H9 (cell line): ENCODE data around the gene MTG2. TPM values are rescaled to one million over a fixed set of nuclear protein-coding genes. Genes with fewer than 3 reads are reported as not detected.

ENCODE experiments used
- DNase-seq: peaks from one replicate; pipeline ENCODE4 v3.0.0-alpha.2; 2017
- H2AFZ ChIP-seq: one replicate; pipeline ENCODE4 v1.6.1; 2013; ENCODE audit warnings: mild to moderate bottlenecking, low read length, control low read depth, moderate library complexity
- H2AK5ac ChIP-seq: 2 replicates; pipeline ENCODE4 v1.6.1; 2013; ENCODE audit warnings: low read length, control low read depth, mixed read lengths; ENCODE audit not compliant: insufficient read length
- H2BK120ac ChIP-seq: one replicate; pipeline ENCODE4 v1.6.1; 2013; ENCODE audit warnings: low read depth, mild to moderate bottlenecking, low read length, control low read depth, inconsistent platforms; ENCODE audit not compliant: poor library complexity, severe bottlenecking
- H2BK12ac ChIP-seq: 2 replicates; pipeline ENCODE4 v1.6.1; 2013; ENCODE audit warnings: low read length, control low read depth, mixed read lengths, low read depth; ENCODE audit not compliant: insufficient read length
- H2BK15ac ChIP-seq: 2 replicates; pipeline ENCODE4 v1.6.1; 2013; ENCODE audit warnings: low read depth, low read length, control low read depth
- H2BK20ac ChIP-seq: one replicate; pipeline ENCODE4 v1.6.1; 2013; ENCODE audit warnings: low read depth, mild to moderate bottlenecking, low read length, control low read depth, inconsistent platforms; ENCODE audit not compliant: poor library complexity, severe bottlenecking
- H2BK5ac ChIP-seq: 2 replicates; pipeline ENCODE4 v1.6.1; 2013; ENCODE audit warnings: low read length, control low read depth, mixed read lengths; ENCODE audit not compliant: insufficient read length
- H3K14ac ChIP-seq: 2 replicates; pipeline ENCODE4 v1.6.1; 2013; ENCODE audit warnings: low read length, control low read depth; ENCODE audit not compliant: insufficient read depth
- H3K18ac ChIP-seq: 2 replicates; pipeline ENCODE4 v1.6.1; 2013; ENCODE audit warnings: low read depth, mild to moderate bottlenecking, mixed read lengths, low read length, control low read depth; ENCODE audit not compliant: insufficient read length
- H3K23ac ChIP-seq: 2 replicates; pipeline ENCODE4 v1.6.1; 2013; ENCODE audit warnings: low read length, control low read depth, mixed read lengths, low read depth; ENCODE audit not compliant: insufficient read length
- H3K23me2 ChIP-seq: 2 replicates; pipeline ENCODE4 v1.6.1; 2013; ENCODE audit warnings: low read depth, mild to moderate bottlenecking, mixed read lengths, low read length, control low read depth; ENCODE audit not compliant: insufficient read length, poor library complexity, severe bottlenecking
- H3K27ac ChIP-seq: 2 replicates; pipeline ENCODE4 v1.5.1; 2013; ENCODE audit warnings: low read length, control low read depth, mixed read lengths, low read depth; ENCODE audit not compliant: insufficient read length
- H3K27me3 ChIP-seq: 2 replicates; pipeline ENCODE4 v1.6.1; 2013; ENCODE audit warnings: low read length, control low read depth, inconsistent platforms; ENCODE audit not compliant: insufficient read depth
- H3K4ac ChIP-seq: 2 replicates; pipeline ENCODE4 v1.6.1; 2013; ENCODE audit warnings: low read depth, mild to moderate bottlenecking, control low read depth, inconsistent platforms, low read length, moderate library complexity
- H3K4me1 ChIP-seq: 2 replicates; pipeline ENCODE4 v1.6.1; 2013; ENCODE audit warnings: low read length, control low read depth, inconsistent platforms; ENCODE audit not compliant: insufficient read depth
- H3K4me2 ChIP-seq: 2 replicates; pipeline ENCODE4 v1.6.1; 2013; ENCODE audit warnings: low read length, control low read depth, mixed read lengths; ENCODE audit not compliant: insufficient read length, insufficient read depth
- H3K56ac ChIP-seq: 2 replicates; pipeline ENCODE4 v1.6.1; 2013; ENCODE audit warnings: low read depth, mild to moderate bottlenecking, mixed read lengths, low read length, control low read depth; ENCODE audit not compliant: insufficient read length
- H3K79me1 ChIP-seq: 2 replicates; pipeline ENCODE4 v1.6.1; 2013; ENCODE audit warnings: low read depth, mild to moderate bottlenecking, moderate library complexity, low read length, control low read depth, inconsistent platforms; ENCODE audit not compliant: insufficient read depth, poor library complexity, severe bottlenecking
- H3K79me2 ChIP-seq: 2 replicates; pipeline ENCODE4 v1.6.1; 2013; ENCODE audit warnings: low read length, control low read depth, inconsistent platforms; ENCODE audit not compliant: insufficient read depth
- H3K9ac ChIP-seq: 2 replicates; pipeline ENCODE4 v1.6.1; 2013; ENCODE audit warnings: low read length, control low read depth, mixed read lengths; ENCODE audit not compliant: insufficient read length; ENCODE audit errors: extremely low read depth
- H3K9me3 ChIP-seq: one replicate; pipeline ENCODE4 v1.6.1; 2013; ENCODE audit warnings: low read depth, low read length, inconsistent platforms; ENCODE audit not compliant: control insufficient read depth
- H3T11ph ChIP-seq: one replicate; pipeline ENCODE4 v1.6.1; 2013; ENCODE audit warnings: mild to moderate bottlenecking, low read length, control low read depth, inconsistent platforms
- H4K20me1 ChIP-seq: one replicate; pipeline ENCODE4 v1.6.1; 2013; ENCODE audit not compliant: control insufficient read depth, insufficient read length, insufficient read depth
- H4K5ac ChIP-seq: 2 replicates; pipeline ENCODE4 v1.6.1; 2013; ENCODE audit warnings: low read depth, mild to moderate bottlenecking, mixed read lengths, low read length, control low read depth; ENCODE audit not compliant: insufficient read length
- H4K8ac ChIP-seq: replicated peaks from 2 replicates; pipeline ENCODE4 v1.6.1; 2013; ENCODE audit warnings: low read length, control low read depth, mixed read lengths, low read depth; ENCODE audit not compliant: insufficient read length
- H4K91ac ChIP-seq: 2 replicates; pipeline ENCODE4 v1.6.1; 2013; ENCODE audit warnings: low read depth, mild to moderate bottlenecking, moderate library complexity, mixed read lengths, low read length, control low read depth; ENCODE audit not compliant: insufficient read length
- H3K27ac Mint-ChIP-seq, 3 experiments: 2 replicates in 2 of 3; 3 replicates in 1 of 3; pipeline ENCODE4 v1.8.0; 2020 to 2021; ENCODE audit warnings: mixed read lengths in 3 of 3, mild to moderate bottlenecking in 1 of 3, moderate library complexity in 1 of 3
- H3K27me3 Mint-ChIP-seq: 2 replicates; pipeline ENCODE4 v1.8.0; 2021; ENCODE audit warnings: low read depth, mild to moderate bottlenecking, moderate library complexity, mixed read lengths
- H3K36me3 Mint-ChIP-seq, 3 experiments: 2 replicates in 2 of 3; 3 replicates in 1 of 3; pipeline ENCODE4 v1.8.0; 2020 to 2021; ENCODE audit warnings: low read depth in 3 of 3, mixed read lengths in 3 of 3; ENCODE audit not compliant: insufficient read depth in 1 of 3
- H3K4me1 Mint-ChIP-seq, 2 experiments: 2 replicates each; pipeline ENCODE4 v1.8.0; 2020; ENCODE audit warnings: mixed read lengths in 2 of 2
- H3K4me3 Mint-ChIP-seq, 2 experiments: 2 replicates in 1 of 2; 3 replicates in 1 of 2; pipeline ENCODE4 v1.8.0; 2020 to 2021; ENCODE audit warnings: mild to moderate bottlenecking in 2 of 2, mixed read lengths in 2 of 2, moderate library complexity in 1 of 2
- H3K9me3 Mint-ChIP-seq, 2 experiments: 2 replicates in 1 of 2; 3 replicates in 1 of 2; pipeline ENCODE4 v1.8.0; 2020; ENCODE audit warnings: mild to moderate bottlenecking in 2 of 2, mixed read lengths in 2 of 2, moderate library complexity in 1 of 2
- WGBS: extraction: QIAGEN DNeasy Blood & Tissue Kit; methylation state at CpG from one replicate; pipeline ENCODE4 v1.1.7; 2013; ENCODE audit warnings: missing lambda C conversion rate, low lambda C conversion rate, mixed read lengths; ENCODE audit not compliant: insufficient read length; ENCODE audit errors: extremely low coverage; 5-methylcytosine and 5-hydroxymethylcytosine counted together
- total RNA-seq: library from RNA; stranded (reverse); gene quantifications from 2 replicates; pipeline ENCODE4 v1.2.1, GENCODE V29; 2021
- TF ChIP-seq, protein P1 (sequence below): fragments of 200-600 bp; sonication (generic); conservative IDR thresholded peaks from 3 replicates; pipeline ENCODE4 v1.8.0; 2021; ENCODE audit warnings: antibody characterized with exemption, mild to moderate bottlenecking

Gene MTG2
- total RNA-seq, 1 experiment from 2014 or later = 25.1 TPM

DNA sequence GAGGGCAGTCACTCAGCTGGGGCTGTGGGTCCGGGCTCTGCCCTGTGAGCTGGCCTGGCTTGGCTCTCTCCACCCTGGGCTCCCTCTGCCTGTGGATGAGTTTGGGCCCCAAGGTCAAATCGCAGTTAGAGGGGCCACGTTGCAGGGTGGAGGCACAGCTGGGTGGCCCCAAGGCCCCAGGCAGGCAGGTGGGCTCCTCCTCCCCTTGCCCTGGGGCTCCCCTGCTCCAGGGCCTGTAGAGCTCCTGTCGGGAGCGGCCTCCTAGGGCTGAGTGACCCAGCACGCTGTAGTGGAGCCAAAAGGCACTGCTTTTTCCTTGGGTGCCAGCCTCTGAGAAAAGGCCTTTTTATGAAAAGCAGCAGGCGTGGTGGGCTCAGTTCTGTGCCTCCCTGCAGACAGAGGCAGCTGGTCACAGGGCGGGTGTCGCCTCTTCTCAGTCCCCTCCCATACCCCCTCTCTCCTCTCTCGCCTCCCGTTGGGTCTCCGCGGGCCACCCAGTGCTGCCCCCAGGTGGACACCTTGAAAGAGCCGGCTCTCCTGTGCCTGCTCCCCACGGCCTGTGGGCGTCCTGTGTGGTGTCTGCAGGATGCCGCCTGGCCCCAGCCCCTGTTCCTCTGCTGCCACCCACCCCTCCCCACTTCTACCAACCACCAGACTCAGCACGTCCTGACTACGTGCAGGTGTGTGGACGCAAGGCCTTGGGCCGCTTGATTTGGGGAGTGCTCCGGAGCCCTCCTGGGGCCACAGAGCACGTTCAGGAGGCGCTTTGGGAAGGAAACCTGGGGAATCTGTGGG is 26.0 kb upstream of the MTG2 start:
- Histone ChIP-seq H3K27me3 (no peaks in the 10 kb centered on the region), H3K27ac (no peak overlapping the region), H4K8ac (no peak overlapping the region), H3T11ph (no peak overlapping the region), H3K79me1 (peaks cover 4% of the 10 kb centered on the region), H2AFZ (no peak overlapping the region), H3K14ac (peak overlapping the region; percentile 61; the same call in 1 of the 2 replicates), H2BK15ac (no peak overlapping the region), H3K9me3 (no peaks in the 10 kb centered on the region), H2BK120ac (no peak overlapping the region), H3K4ac (no peak overlapping the region), H3K18ac (no peak overlapping the region), H2BK12ac (no peak overlapping the region), H3K56ac (no peak overlapping the region), H3K4me2 (no peak overlapping the region), H2BK20ac (no peak overlapping the region), H4K5ac (no peak overlapping the region), H2BK5ac (no peak overlapping the region), H3K9ac (no peak overlapping the region), H4K91ac (no peak overlapping the region), H3K23me2 (no peaks in the 10 kb centered on the region), H4K20me1 (no peaks in the 10 kb centered on the region), H3K23ac (no peak overlapping the region), H3K79me2 (peaks cover 17% of the 10 kb centered on the region; the same call in 1 of the 2 replicates), H3K4me1 (no peaks in the 10 kb centered on the region), H2AK5ac (no peak overlapping the region)
- no peak overlapping the region for H3K27ac Mint-ChIP-seq
- DNase-seq = peak; percentile 85
- no peaks in the 10 kb centered on the region for H3K27me3 Mint-ChIP-seq
- WGBS = no CpG with 5 or more reads among the region's 24 CpGs
- H3K4me3 Mint-ChIP-seq = no peak overlapping the region
- peaks cover 6% of the 10 kb centered on the region in 2 experiments; a peak in 2 of 5 replicates for H3K9me3 Mint-ChIP-seq
- H3K4me1 Mint-ChIP-seq = peaks cover 25 to 29% of the 10 kb centered on the region in 2 experiments
- H3K36me3 Mint-ChIP-seq = peaks cover 37 to 55% (median 55%) of the 10 kb centered on the region in 3 experiments
- TF ChIP-seq, protein P1, sequence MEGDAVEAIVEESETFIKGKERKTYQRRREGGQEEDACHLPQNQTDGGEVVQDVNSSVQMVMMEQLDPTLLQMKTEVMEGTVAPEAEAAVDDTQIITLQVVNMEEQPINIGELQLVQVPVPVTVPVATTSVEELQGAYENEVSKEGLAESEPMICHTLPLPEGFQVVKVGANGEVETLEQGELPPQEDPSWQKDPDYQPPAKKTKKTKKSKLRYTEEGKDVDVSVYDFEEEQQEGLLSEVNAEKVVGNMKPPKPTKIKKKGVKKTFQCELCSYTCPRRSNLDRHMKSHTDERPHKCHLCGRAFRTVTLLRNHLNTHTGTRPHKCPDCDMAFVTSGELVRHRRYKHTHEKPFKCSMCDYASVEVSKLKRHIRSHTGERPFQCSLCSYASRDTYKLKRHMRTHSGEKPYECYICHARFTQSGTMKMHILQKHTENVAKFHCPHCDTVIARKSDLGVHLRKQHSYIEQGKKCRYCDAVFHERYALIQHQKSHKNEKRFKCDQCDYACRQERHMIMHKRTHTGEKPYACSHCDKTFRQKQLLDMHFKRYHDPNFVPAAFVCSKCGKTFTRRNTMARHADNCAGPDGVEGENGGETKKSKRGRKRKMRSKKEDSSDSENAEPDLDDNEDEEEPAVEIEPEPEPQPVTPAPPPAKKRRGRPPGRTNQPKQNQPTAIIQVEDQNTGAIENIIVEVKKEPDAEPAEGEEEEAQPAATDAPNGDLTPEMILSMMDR = peak; percentile 85
